ENCODE results near the gene OR5H1.

OR5H1 gene

DNA sequence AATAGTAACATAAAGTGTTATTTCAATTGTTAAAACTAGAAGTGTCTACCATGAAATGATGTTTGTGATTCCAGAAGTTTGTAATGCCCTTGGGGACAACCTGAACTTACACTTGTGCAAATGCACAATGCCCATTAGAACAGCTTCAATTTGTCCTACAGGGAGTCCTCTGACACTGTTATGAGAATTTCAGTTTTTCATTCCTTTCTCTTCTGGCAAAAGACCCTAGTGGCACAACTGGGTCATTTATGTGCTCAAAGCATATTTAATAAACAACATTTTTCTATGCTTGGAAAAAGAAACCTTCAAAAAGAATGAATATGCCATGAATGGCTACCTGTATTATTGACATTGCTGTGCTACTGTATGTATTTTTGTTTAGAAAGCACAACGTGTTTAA lies at the start of gene OR5H1:
Gene OR5H1, plus strand, starts transcription at position 301 of the 400 bp plus-strand sequence. CDS start 1,977 bp downstream, outside the sequence.
- TF ChIP-seq, protein P1, sequence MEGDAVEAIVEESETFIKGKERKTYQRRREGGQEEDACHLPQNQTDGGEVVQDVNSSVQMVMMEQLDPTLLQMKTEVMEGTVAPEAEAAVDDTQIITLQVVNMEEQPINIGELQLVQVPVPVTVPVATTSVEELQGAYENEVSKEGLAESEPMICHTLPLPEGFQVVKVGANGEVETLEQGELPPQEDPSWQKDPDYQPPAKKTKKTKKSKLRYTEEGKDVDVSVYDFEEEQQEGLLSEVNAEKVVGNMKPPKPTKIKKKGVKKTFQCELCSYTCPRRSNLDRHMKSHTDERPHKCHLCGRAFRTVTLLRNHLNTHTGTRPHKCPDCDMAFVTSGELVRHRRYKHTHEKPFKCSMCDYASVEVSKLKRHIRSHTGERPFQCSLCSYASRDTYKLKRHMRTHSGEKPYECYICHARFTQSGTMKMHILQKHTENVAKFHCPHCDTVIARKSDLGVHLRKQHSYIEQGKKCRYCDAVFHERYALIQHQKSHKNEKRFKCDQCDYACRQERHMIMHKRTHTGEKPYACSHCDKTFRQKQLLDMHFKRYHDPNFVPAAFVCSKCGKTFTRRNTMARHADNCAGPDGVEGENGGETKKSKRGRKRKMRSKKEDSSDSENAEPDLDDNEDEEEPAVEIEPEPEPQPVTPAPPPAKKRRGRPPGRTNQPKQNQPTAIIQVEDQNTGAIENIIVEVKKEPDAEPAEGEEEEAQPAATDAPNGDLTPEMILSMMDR (IDR thresholded peaks at IDR 0.05; ENCODE audit: low read depth, low read length, missing control alignments) = no peak
- in situ Hi-C loops (cut with HindIII; ENCODE audit: low sequenced_read_pairs) = no loop called here
- no peak for DNase-seq (ENCODE audit: low read depth)
- H3K4me3 ChIP-seq (ENCODE audit: low read depth, low read length) = no peak within 1 kb of the TSS

DNA sequence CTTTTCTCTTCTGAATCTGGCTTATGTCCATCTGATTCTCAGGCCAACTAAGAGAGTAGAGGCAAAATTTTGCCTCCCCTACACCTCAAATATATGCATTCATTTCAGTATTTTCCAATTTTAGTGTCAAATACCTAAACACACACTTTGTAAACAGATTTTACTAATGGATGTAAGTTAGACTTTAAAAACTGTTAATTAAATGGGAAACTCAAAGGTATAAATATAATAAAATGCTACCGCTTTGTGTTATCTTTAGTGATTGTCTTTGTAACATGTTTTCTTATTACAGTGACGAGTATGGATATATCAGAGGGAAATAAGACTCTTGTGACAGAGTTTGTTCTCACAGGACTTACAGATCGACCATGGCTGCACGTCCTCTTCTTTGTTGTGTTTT lies 43.6 kb upstream of the OR5H1 start, which contains the start of gene OR5AC2:
Gene OR5AC2, plus strand, starts transcription at position 301 of the 400 bp plus-strand sequence. Its CDS starts 0 bp downstream, at position 301.
- no peak for DNase-seq (ENCODE audit: low read depth)
- TF ChIP-seq, protein P1 (IDR thresholded peaks at IDR 0.05; ENCODE audit: low read depth, low read length, missing control alignments) = no peak
- in situ Hi-C loops (cut with HindIII; ENCODE audit: low sequenced_read_pairs) = no loop called here
- H3K4me3 ChIP-seq (ENCODE audit: low read depth, low read length) = no peak within 1 kb of the TSS

DNA sequence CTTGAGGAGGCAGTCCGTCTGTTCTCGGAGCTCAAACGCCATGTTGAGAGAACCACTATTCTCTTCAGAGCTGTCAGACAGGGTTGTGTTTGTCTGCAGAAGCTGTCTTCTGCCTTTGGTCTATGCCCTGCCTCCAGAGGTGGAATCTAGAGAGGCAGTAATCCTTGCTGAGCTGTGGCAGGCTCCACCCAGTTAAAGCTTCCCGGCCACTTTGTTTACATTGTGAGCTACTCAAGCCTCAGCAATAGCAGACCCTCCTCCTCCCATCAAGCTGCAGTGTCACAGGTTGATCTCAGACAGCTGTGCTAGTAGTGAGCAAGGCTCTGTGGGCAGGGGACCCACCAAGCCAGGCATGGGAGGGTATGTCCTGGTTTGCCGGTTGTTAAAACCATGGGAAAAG lies 34.6 kb upstream of the OR5H1 start:
- H3K4me3 ChIP-seq (ENCODE audit: low read depth, low read length) = no peak overlapping the region
- TF ChIP-seq, protein P1 (IDR thresholded peaks at IDR 0.05; ENCODE audit: low read depth, low read length, missing control alignments) = no peak
- DNase-seq (ENCODE audit: low read depth) = no peak
- in situ Hi-C loops (cut with HindIII; ENCODE audit: low sequenced_read_pairs) = no loop called here

DNA sequence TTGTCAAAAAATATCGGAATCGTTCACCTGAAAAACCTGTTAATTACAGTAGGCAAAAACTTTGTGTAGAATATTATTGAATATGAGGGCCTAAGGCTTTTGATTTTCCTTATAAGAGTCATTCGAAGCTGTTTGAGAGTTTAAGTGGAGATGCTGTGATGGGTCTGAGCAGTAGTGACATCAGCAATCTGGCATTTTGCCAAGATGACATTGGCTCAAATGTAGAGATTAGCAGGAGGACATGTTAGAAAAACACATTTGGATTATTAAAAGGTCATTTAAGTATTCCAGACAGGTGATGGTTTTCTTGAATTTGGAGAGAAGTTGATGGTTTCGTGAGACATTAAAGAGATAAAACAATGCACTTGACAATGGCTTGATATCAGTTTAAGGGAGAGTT lies 30.7 kb upstream of the OR5H1 start:
- H3K4me3 ChIP-seq (ENCODE audit: low read depth, low read length) = no peak overlapping the region
- TF ChIP-seq, protein P1 (IDR thresholded peaks at IDR 0.05; ENCODE audit: low read depth, low read length, missing control alignments) = no peak
- in situ Hi-C loops (cut with HindIII; ENCODE audit: low sequenced_read_pairs) = no loop called here
- no peak for DNase-seq (ENCODE audit: low read depth)

DNA sequence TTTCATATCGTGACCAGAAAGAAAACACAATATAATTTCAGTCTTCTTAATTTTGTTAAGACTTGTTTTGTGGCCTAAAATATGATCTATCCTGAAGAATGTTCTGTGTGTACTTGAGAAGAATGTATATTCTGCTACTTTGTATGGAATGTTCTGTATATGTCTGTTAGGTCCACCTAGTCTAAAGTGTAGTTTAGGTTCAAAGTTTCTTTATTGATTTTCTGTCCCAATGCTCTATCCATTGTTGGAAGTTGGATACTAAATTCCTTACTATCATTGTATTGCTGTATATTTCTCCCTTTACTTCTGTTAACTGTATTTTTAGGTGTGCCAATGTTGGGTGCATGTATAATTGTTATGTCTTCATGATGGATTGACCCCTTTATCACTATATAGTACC lies 22.4 kb upstream of the OR5H1 start:
- TF ChIP-seq, protein P1 (IDR thresholded peaks at IDR 0.05; ENCODE audit: low read depth, low read length, missing control alignments) = no peak
- in situ Hi-C loops (cut with HindIII; ENCODE audit: low sequenced_read_pairs) = no loop called here
- H3K4me3 ChIP-seq (ENCODE audit: low read depth, low read length) = no peak overlapping the region
- DNase-seq (ENCODE audit: low read depth) = no peak

DNA sequence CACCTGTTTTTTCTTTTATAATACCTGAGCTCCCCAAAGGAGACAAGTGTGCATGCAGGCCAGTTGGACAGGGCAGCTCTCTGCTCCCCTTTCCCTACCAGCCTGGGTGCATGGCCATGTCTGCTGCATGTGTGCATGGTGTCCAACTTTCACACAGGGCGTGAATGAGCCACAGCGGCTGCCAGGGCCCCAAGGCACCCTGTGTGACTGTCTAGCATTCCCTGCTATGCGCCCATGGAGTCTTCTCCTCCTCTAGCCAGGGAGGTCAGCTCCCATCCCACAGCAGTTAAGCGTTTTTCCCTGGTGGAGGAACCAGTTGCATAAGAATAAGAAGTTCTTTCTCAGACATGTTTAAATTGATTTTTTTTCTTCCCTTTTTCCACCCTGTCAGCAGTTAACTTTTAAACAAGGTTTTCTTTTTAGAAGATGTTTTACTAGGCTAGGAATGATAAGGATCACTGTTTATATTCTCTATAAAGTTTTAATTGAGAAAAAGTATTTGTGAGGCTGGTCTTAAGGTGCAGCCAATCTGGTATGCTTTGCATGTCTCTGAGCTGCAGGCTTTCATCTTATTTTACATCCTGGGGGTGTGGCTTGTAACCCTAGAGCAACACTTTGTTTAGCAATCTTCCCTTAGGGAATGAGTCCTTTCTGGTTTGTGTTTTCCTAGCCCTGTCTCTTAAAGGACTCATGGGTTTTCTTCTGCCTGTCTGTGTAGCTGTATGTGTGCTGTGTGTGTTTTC lies 20.5 kb upstream of the OR5H1 start:
- in situ Hi-C loops (cut with HindIII; ENCODE audit: low sequenced_read_pairs) = no loop called here
- no peak overlapping the region for H3K4me3 ChIP-seq (ENCODE audit: low read depth, low read length)
- no peak for DNase-seq (ENCODE audit: low read depth)
- TF ChIP-seq, protein P1 (IDR thresholded peaks at IDR 0.05; ENCODE audit: low read depth, low read length, missing control alignments) = no peak
